Peyer's patch (tissue), 4 donors: ENCODE data around the gene SERPINB1. TPM values are rescaled to one million over a fixed set of nuclear protein-coding genes. Genes with fewer than 3 reads are reported as not detected.

Source experiments
- DNase-seq, 3 donors: peaks; one replicate each; pipeline ENCODE4 v3.0.0-alpha.2; 2017 to 2019
- H3K27ac ChIP-seq, 4 donors: fragments of 200-600 bp; sonication (generic); one replicate each; pipeline ENCODE4 v1.5.1; 2016 to 2019
- H3K27me3 ChIP-seq, 2 donors: fragments of 200-600 bp; sonication (generic); one replicate each; pipeline ENCODE4 v1.5.1; 2019
- H3K36me3 ChIP-seq, 3 donors: fragments of 200-600 bp; sonication (generic); one replicate each; pipeline ENCODE4 v1.5.1; 2016 to 2019
- H3K4me1 ChIP-seq, 4 donors: fragments of 200-600 bp; sonication (generic); one replicate each; pipeline ENCODE4 v1.5.1; 2016 to 2019
- H3K4me3 ChIP-seq, 4 donors: fragments of 200-600 bp; sonication (generic); 1 replicate in 3 of 4; 2 replicates in 1 of 4; pipeline ENCODE4 v1.5.1; 2016 to 2019; ENCODE audit warnings: mild to moderate bottlenecking in 1 of 4
- H3K9me3 ChIP-seq, 4 donors: fragments of 200-600 bp; sonication (generic); one replicate each; pipeline ENCODE4 v1.5.1; 2016 to 2019; ENCODE audit warnings: mild to moderate bottlenecking in 1 of 4
- CTCF ChIP-seq, 6 experiments: fragments of 450-650 bp in 4 of 6; fragments of 200-600 bp in 2 of 6; sonication (generic) in 1 of 6; IDR thresholded peaks; one replicate each; pipeline ENCODE4 v1.5.1; 2017 to 2019; ENCODE audit warnings: antibody characterized with exemption in 6 of 6, mild to moderate bottlenecking in 3 of 6, moderate library complexity in 1 of 6
- POLR2A ChIP-seq, 2 donors: fragments of 450-650 bp; IDR thresholded peaks; one replicate each; pipeline ENCODE4 v1.5.1; 2017; ENCODE audit warnings: antibody characterized with exemption in 2 of 2, mild to moderate bottlenecking in 2 of 2, moderate library complexity in 2 of 2
- total RNA-seq, 4 donors: library from RNA; depleted of rRNA; stranded (reverse); fragments of >200 nt; gene quantifications; one replicate each; pipeline ENCODE4 v1.1.0, GENCODE V29; 2016

SERPINB1 gene
- total RNA-seq, 4 donors from 2014 or later: 58.6 to 122 (median 86.4) TPM

- Histone ChIP-seq H3K27ac (no peak overlapping the region), H3K36me3 (no peaks in the 10 kb centered on the region), H3K4me3 (no peak overlapping the region), H3K27me3 (no peaks in the 10 kb centered on the region), H3K9me3 (no peaks in the 10 kb centered on the region), H3K4me1 (peaks cover 0 to 13% (median 0%) of the 10 kb centered on the region in 4 donors)
- no peak for DNase-seq
- TF ChIP-seq POLR2A (IDR thresholded peaks at IDR 0.05): no peak
- no peak for TF ChIP-seq CTCF (IDR thresholded peaks at IDR 0.05)
These were observed 32.6 kb downstream of the SERPINB1 start for GRCh38 chr6:2809015-2809414.

- H3K4me3 ChIP-seq: no peak overlapping the region
- no peaks in the 10 kb centered on the region for H3K36me3 ChIP-seq
- no peaks in the 10 kb centered on the region for H3K9me3 ChIP-seq
- no peaks in the 10 kb centered on the region for H3K27me3 ChIP-seq
- TF ChIP-seq CTCF (IDR thresholded peaks at IDR 0.05) (no peak), POLR2A (IDR thresholded peaks at IDR 0.05) (no peak)
- no peak for DNase-seq
- H3K4me1 ChIP-seq: peaks cover 0 to 13% (median 0%) of the 10 kb centered on the region in 4 donors
- H3K27ac ChIP-seq: no peak overlapping the region
These were observed 34.1 kb downstream of the SERPINB1 start for GRCh38 chr6:2807342-2808090.

GRCh38 chr6:2806644-2807043 lies 35.0 kb downstream of the SERPINB1 start:
- no peaks in the 10 kb centered on the region for H3K27me3 ChIP-seq
- peaks cover 0 to 13% (median 0%) of the 10 kb centered on the region in 4 donors for H3K4me1 ChIP-seq
- H3K36me3 ChIP-seq: no peaks in the 10 kb centered on the region
- TF ChIP-seq POLR2A (IDR thresholded peaks at IDR 0.05) (no peak), CTCF (IDR thresholded peaks at IDR 0.05) (no peak)
- no peak overlapping the region for H3K4me3 ChIP-seq
- H3K27ac ChIP-seq: no peak overlapping the region
- H3K9me3 ChIP-seq: no peaks in the 10 kb centered on the region
- no peak for DNase-seq

- Histone ChIP-seq H3K4me1 (peaks cover 0 to 10% (median 0%) of the 10 kb centered on the region in 4 donors), H3K9me3 (no peaks in the 10 kb centered on the region), H3K27ac (no peak overlapping the region), H3K27me3 (no peaks in the 10 kb centered on the region), H3K36me3 (no peaks in the 10 kb centered on the region), H3K4me3 (no peak overlapping the region)
- TF ChIP-seq POLR2A (IDR thresholded peaks at IDR 0.05): no peak
- no peak for TF ChIP-seq CTCF (IDR thresholded peaks at IDR 0.05)
- no peak for DNase-seq
These were observed 36.6 kb downstream of the SERPINB1 start for GRCh38 chr6:2805031-2805430.

GRCh38 chr6:2804516-2804915 lies 37.1 kb downstream of the SERPINB1 start:
- Histone ChIP-seq H3K9me3 (no peaks in the 10 kb centered on the region), H3K4me1 (peaks cover 0 to 6% (median 0%) of the 10 kb centered on the region in 4 donors), H3K36me3 (no peaks in the 10 kb centered on the region), H3K4me3 (no peak overlapping the region), H3K27ac (no peak overlapping the region), H3K27me3 (no peaks in the 10 kb centered on the region)
- DNase-seq: no peak
- TF ChIP-seq POLR2A (IDR thresholded peaks at IDR 0.05) (no peak), CTCF (IDR thresholded peaks at IDR 0.05) (no peak)
